ENCODE data around the gene RB1.

DNA sequence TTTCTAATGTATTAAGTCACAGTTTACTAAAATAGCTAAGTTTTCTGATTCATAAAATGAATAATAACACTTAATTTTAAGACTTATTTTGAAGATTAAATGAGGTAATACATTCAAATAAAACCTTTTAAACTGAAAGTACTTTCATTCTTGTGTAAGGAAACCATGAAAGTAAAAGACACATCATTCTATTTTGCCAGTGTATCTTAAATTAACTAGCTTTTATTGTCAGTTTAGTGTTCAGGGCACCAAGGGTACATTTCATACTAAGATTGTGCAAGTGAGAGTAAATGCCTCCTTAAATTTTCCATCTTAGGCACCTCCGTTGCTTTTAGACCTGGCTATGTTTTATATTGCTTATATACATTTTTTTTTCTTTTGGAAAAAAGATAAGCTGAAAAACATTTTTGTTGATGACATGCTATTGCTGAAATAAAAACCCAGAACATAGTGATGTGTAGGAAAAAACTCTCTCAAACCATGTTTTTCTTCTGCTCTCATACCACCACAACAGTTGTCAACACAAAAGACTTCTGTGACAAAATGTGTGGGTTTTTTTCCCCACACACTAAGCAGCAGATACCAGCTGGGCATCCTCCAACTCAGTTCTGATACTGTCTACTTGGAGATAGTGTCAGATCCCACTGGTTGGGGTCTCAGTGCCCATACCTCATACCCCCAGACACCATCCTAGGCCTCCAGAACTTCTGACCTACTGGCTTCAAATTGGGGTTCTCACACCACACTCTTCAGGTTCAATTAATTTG lies 140.1 kb downstream of the RB1 start:
- no peak for TF ChIP-seq CTCF (IDR thresholded peaks at IDR 0.05)
- TF ChIP-seq POLR2A (IDR thresholded peaks at IDR 0.05): no peak

Data from esophagus squamous epithelium (tissue), 4 donors.